Activated naive CD8-positive, alpha-beta T cell (primary cell): ENCODE data around the gene LMTK3.
"Not testable (repeated sequence)": the region's sequence is repeated elsewhere in the genome, so short reads cannot be mapped to it uniquely, and the experiment has no call there.

Experiments used
- H3K27ac Mint-ChIP-seq: one replicate; pipeline ENCODE4 v1.8.0; 2021; ENCODE audit warnings: mixed read lengths
- H3K27me3 Mint-ChIP-seq: one replicate; pipeline ENCODE4 v1.8.0; 2021; ENCODE audit warnings: mixed read lengths
- H3K36me3 Mint-ChIP-seq: one replicate; pipeline ENCODE4 v1.8.0; 2021; ENCODE audit warnings: mixed read lengths
- H3K4me1 Mint-ChIP-seq: one replicate; pipeline ENCODE4 v1.8.0; 2021; ENCODE audit warnings: low read depth, mixed read lengths
- H3K4me3 Mint-ChIP-seq: one replicate; pipeline ENCODE4 v1.8.0; 2021; ENCODE audit warnings: mild to moderate bottlenecking, mixed read lengths
- H3K9me3 Mint-ChIP-seq: one replicate; pipeline ENCODE4 v1.8.0; 2021; ENCODE audit warnings: low read depth, mixed read lengths

Gene LMTK3

DNA sequence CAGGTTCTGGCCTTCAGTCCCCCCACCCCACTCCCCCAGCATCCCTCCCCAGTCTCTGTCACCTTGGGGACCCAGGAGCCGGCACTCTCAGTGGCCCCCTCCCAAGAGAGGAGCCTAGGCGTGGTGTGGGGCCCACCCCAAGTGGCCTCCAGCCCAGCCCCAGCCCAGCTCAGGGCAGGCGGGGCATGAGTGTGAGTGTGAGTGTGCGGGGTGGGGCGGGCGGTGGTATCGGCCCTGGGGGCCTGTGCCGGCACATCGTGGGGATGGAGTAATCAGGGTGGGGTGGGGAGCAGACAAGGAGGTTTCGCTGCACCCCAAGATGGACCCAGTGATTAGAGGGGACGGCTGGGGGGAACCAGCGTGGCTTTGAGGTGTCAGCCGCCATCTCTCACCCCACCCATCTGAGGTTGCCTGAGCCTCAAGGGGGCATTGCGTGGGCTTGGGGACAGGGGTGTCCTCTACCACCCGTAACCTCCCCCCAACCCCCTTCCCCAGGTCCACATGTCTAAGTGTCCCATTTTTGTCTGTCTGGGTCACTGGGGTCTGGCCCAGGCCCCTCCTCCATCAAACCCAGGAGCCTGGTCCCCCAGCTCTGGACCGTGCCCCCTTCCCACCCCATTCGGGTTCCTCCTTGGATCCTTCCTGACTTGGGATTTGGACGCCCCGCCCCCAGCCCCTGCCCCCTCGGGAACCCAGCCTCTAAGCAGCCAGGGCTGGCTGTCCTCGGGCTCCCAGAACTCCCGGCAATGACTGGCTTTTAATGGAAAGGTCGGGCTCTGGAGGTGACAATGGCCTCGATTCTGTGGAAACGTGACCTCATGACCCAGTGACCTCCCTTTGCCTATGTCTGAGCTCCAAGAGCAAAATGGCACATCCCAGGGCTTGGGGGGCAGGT, 33.5 kb upstream of the LMTK3 start:
- H3K27ac Mint-ChIP-seq: no peak overlapping the region
- H3K4me3 Mint-ChIP-seq: no peak overlapping the region
- no peaks in the 10 kb centered on the region for H3K27me3 Mint-ChIP-seq
- no peaks in the 10 kb centered on the region for H3K4me1 Mint-ChIP-seq
- no peaks in the 10 kb centered on the region for H3K36me3 Mint-ChIP-seq
- no peaks in the 10 kb centered on the region for H3K9me3 Mint-ChIP-seq

DNA sequence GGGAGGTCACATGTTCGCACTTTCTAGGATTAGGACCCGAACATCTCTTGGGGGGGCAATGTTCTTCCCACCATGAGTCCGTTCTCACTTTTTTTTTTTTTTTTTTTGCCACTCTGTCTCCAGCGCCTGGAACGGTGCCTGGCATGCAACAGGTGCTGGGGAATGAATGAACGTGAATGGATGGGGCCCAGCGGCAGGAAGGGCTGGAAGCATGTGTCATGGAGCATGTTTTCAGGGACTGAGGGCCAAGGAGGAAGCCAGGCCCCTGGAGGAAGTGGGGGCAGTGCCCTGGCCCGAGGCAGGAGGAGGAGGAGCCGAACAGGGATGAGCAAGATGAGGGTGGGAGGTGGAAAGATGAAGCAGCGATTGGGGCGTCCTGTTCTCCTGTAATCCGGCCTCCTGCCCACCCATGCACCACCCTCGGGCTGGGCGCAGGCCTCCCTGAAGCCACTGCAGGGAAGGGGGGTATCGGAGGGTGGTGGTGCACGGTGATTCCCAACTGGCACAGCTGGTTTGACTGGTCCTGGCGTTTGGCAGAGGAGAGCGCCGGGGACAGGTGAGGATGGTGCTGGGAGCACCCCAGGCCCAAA, 31.6 kb upstream of the LMTK3 start:
- Mint-ChIP-seq H3K4me3 (no peak overlapping the region), H3K9me3 (no peaks in the 10 kb centered on the region), H3K27me3 (no peaks in the 10 kb centered on the region), H3K27ac (no peak overlapping the region), H3K4me1 (no peaks in the 10 kb centered on the region), H3K36me3 (no peaks in the 10 kb centered on the region)

DNA sequence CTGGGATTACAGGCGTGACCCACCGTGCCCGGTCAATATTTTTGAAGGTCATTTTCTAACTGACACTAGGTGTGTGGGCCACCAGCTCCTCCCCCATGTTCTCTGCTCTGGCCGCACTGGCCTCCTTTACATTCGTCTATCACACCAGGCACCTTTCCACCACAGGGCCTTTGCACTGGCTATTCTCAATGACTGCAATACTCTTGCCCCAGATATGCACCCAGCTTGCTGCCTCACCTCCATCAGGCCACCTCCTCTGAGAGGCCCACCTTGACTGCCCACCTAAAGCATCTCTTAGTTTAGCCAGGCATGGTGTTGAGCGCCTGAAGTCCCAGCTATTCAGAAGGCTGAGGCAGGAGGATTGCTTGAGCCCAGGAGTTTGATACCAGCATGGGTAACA, 30.2 kb upstream of the LMTK3 start:
- Mint-ChIP-seq H3K27ac (no peak overlapping the region), H3K27me3 (peaks cover 1% of the 10 kb centered on the region), H3K4me1 (no peaks in the 10 kb centered on the region), H3K36me3 (no peaks in the 10 kb centered on the region), H3K4me3 (no peak overlapping the region), H3K9me3 (no peaks in the 10 kb centered on the region)

GRCh38 chr19:48540110-48540509, 28.5 kb upstream of the LMTK3 start:
- H3K4me1 Mint-ChIP-seq: no peaks in the 10 kb centered on the region
- H3K4me3 Mint-ChIP-seq: no peak overlapping the region
- no peak overlapping the region for H3K27ac Mint-ChIP-seq
- no peaks in the 10 kb centered on the region for H3K9me3 Mint-ChIP-seq
- peaks cover 1% of the 10 kb centered on the region for H3K27me3 Mint-ChIP-seq
- no peaks in the 10 kb centered on the region for H3K36me3 Mint-ChIP-seq

DNA sequence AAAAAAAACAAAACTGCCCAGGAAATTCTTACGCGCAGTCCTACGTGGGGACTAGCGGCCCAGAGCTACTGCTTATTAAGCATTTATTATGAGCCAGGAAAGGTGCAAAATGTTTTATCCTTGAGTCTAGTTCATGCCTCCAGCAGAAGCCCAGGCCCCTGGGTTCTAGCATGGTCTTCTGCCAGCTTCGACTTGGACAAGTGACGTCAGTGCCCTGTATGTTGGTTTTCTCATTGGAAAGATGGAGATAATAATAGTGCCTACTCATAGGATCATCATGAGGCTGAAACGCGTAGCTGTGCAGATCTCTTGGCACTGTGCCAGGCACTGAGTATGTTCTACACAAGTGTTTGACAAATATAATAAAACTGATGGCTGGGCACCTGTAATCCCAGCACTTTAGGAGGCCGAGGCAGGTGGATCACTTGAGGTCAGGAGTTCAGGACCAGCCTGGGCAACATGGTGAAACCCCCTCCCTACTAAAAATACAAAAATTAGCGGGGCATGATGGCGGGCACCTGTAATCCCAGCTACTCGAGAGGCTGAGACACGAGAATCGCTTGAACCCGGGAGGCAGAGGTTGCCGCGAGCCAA, 28.0 kb upstream of the LMTK3 start:
- Mint-ChIP-seq H3K4me3 (no peak overlapping the region), H3K36me3 (no peaks in the 10 kb centered on the region), H3K27ac (no peak overlapping the region), H3K9me3 (no peaks in the 10 kb centered on the region), H3K4me1 (no peaks in the 10 kb centered on the region), H3K27me3 (peaks cover 1% of the 10 kb centered on the region)

DNA sequence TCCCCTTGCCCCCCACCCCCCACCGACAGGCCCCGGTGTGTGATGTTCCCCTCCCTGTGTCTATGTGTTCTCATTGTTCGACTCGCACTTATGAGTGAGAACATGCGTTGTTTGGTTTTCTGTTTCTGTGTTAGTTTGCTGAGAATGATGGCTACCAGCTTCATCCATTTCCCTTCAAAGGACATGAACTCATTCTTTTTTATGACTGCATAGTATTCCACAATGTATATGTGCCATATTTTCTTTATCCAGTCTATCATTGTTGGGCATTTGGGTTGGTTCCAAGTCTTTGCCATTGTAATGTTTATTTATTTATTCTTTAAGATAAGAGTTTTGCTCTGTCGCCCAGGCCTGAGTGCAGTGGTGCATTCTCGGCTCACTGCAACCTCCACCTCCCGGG, 26.4 kb upstream of the LMTK3 start:
- H3K4me3 Mint-ChIP-seq, H3K36me3 Mint-ChIP-seq, H3K27me3 Mint-ChIP-seq, H3K4me1 Mint-ChIP-seq, H3K27ac Mint-ChIP-seq, H3K9me3 Mint-ChIP-seq: not testable (repeated sequence)

DNA sequence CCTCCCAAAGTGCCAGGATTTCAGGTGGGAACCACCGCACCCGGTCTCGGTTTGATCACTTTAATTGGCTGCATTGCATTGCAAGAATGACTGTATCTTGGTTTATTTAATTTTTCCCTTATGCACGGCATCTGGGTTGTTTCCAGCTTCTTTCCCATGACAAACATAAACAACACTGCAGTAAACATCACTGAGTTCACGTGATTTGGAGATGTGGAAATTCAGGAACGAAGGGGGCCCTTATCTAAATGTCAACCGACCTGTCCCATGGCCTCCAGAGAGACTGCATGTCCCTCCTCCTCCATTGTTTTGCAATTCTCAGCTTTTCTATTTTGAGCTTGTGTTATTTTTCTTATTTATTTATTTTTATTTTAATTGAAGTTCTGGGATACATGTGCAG, 25.9 kb upstream of the LMTK3 start:
- H3K4me1 Mint-ChIP-seq: no peaks in the 10 kb centered on the region
- peaks cover 1% of the 10 kb centered on the region for H3K27me3 Mint-ChIP-seq
- no peaks in the 10 kb centered on the region for H3K36me3 Mint-ChIP-seq
- no peaks in the 10 kb centered on the region for H3K9me3 Mint-ChIP-seq
- no peak overlapping the region for H3K27ac Mint-ChIP-seq
- no peak overlapping the region for H3K4me3 Mint-ChIP-seq

DNA sequence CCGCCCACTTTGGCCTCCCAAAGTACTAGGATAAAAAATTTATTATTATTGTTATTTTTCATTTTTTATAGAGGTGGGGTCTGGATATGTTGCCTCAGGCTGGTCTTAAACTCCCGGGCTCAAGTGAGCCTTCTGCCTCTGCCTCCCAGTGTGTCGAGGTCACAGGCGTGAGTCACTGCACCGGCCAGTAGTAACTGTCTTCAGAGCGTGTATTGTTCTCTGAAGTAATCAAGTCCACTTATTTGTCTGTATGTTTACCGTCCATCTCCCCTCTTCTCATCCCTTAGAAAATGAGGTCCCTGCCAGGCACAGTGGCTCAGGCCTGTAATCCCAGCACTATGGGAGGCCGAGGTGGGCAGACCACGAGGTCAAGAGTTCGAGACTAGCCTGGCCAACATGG, 22.1 kb upstream of the LMTK3 start:
- Mint-ChIP-seq H3K9me3 (no peaks in the 10 kb centered on the region), H3K4me1 (no peaks in the 10 kb centered on the region), H3K27me3 (peaks cover 4% of the 10 kb centered on the region), H3K27ac (no peak overlapping the region), H3K36me3 (no peaks in the 10 kb centered on the region), H3K4me3 (no peak overlapping the region)

DNA sequence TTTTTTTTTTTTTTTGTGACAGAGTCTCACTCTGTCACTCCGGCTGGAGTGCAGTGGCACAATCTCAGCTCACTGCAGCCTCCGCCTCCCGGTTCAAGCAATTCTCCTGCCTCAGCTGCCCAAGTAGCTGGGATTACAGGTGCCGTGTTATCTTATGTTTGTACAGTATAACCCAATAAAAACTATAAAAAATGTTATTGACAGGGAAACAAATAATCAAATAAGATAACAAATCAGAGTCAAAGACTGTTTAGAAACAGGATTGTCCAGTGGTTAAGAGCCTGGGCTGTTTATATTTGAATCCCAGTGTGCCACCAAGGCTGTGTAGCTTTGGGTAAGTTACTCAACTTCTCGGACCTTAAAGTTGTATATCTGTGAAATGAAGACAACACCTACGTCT, 19.1 kb upstream of the LMTK3 start:
- H3K9me3 Mint-ChIP-seq: peaks cover 5% of the 10 kb centered on the region
- H3K27me3 Mint-ChIP-seq: peaks cover 2% of the 10 kb centered on the region
- no peak overlapping the region for H3K4me3 Mint-ChIP-seq
- H3K36me3 Mint-ChIP-seq: peaks cover 8% of the 10 kb centered on the region
- no peaks in the 10 kb centered on the region for H3K4me1 Mint-ChIP-seq
- H3K27ac Mint-ChIP-seq: no peak overlapping the region

DNA sequence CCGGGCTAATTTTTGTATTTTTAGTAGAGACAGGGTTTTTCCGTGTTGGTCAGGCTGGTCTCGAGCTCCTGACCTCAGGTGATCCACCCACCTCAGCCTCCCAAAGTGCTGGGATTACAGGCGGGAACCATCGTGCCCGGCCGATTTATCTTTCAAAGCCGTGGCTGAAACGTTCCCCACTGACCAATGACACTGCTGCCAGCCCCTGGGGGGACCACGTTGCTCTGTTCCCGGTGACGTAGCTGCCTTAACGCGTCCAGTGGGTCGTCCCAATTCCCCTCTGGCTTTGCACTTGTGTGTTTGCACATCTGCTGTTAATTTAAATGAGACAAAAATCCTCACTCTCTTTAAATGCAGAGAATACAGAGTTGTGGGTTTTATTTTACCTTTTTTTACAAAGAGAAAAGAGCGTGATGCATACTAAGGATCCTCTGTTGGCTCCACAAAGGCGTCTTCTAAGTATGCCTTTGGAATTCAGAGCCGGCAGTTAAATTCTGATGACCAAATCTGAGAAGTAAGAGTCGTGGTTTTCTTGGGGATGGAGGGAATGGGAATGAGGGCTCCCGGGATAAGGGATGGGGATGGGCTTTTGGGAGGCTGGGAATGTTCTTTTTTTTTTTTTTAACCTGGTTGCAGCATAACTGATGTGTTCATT, 18.6 kb upstream of the LMTK3 start:
- Mint-ChIP-seq H3K27me3 (peaks cover 2% of the 10 kb centered on the region), H3K9me3 (peaks cover 5% of the 10 kb centered on the region), H3K27ac (no peak overlapping the region)

DNA sequence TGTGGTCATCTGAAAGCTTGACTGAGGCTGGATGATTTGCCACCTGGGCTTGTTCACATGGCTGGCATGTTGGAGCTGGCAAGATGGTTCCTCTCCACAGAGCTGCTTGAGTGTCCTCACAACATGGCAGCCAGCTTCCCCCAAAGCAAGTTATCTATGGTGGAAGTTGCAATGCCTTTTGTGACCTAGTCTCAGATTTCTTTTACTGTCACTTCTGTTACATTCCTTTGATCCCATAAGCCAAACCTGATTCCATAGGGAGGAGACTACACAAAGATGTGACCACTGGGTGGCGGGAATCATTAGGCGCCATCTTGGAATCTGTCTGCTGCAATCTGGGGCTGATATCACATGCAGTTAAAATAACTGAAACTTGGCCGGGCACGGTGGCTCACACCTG, 17.5 kb upstream of the LMTK3 start:
- Mint-ChIP-seq H3K27ac (no peak overlapping the region), H3K4me1 (no peaks in the 10 kb centered on the region), H3K9me3 (peaks cover 5% of the 10 kb centered on the region), H3K27me3 (peaks cover 2% of the 10 kb centered on the region), H3K4me3 (no peak overlapping the region), H3K36me3 (peaks cover 11% of the 10 kb centered on the region)

More for the DNA sequence above, 18.6 kb upstream of the LMTK3 start:
- no peaks in the 10 kb centered on the region for H3K4me1 Mint-ChIP-seq
- H3K4me3 Mint-ChIP-seq: no peak overlapping the region
- H3K36me3 Mint-ChIP-seq: peaks cover 8% of the 10 kb centered on the region

- no peaks in the 10 kb centered on the region for H3K27me3 Mint-ChIP-seq
- H3K36me3 Mint-ChIP-seq: peaks cover 12% of the 10 kb centered on the region
- H3K4me3 Mint-ChIP-seq: no peak overlapping the region
- H3K9me3 Mint-ChIP-seq: peaks cover 5% of the 10 kb centered on the region
- H3K4me1 Mint-ChIP-seq: no peaks in the 10 kb centered on the region
- H3K27ac Mint-ChIP-seq: no peak overlapping the region
Observed at GRCh38 chr19:48524732-48525131, 13.1 kb upstream of the LMTK3 start.

- Mint-ChIP-seq H3K36me3 (peaks cover 12% of the 10 kb centered on the region), H3K27ac (no peak overlapping the region), H3K4me3 (no peak overlapping the region), H3K9me3 (peaks cover 5% of the 10 kb centered on the region), H3K27me3 (no peaks in the 10 kb centered on the region), H3K4me1 (no peaks in the 10 kb centered on the region)
Observed at GRCh38 chr19:48524221-48524620, 12.6 kb upstream of the LMTK3 start.

DNA sequence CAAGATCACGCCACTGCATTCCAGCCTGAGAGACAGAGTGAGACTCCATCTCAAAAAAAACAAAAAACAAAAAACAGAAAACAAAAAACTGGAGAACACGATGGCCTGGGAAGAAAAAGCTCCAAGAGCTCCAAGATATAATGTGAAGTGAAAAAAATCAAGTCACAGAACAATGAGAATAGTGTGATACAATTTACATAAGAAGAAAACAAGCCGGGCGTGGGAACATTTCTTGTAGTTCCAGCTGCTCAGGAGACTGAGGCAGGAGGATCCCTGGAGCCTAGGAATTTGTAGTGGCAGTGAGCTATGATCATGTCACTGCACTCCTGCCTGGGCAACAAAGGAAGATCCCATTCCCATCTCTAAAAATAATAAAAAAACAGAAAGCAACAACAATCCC, 8.5 kb upstream of the LMTK3 start:
- Mint-ChIP-seq H3K9me3 (no peaks in the 10 kb centered on the region), H3K27ac (no peak overlapping the region), H3K36me3 (peaks cover 5% of the 10 kb centered on the region), H3K27me3 (no peaks in the 10 kb centered on the region), H3K4me3 (no peak overlapping the region), H3K4me1 (no peaks in the 10 kb centered on the region)

GRCh38 chr19:48519426-48519825, 7.8 kb upstream of the LMTK3 start:
- H3K36me3 Mint-ChIP-seq, H3K4me1 Mint-ChIP-seq, H3K27ac Mint-ChIP-seq, H3K4me3 Mint-ChIP-seq, H3K9me3 Mint-ChIP-seq, H3K27me3 Mint-ChIP-seq: not testable (repeated sequence)
